Fibroblast of villous mesenchyme (primary cell): ENCODE measurements around the gene CHD6. TPM values are rescaled to one million over a fixed set of nuclear protein-coding genes. Genes with fewer than 3 reads are reported as not detected.

Source experiments
- DNase-seq: peaks from one replicate; pipeline ENCODE4 v3.0.0-alpha.2; 2010; ENCODE audit warnings: low read depth
- H3K4me3 ChIP-seq: 2 replicates; pipeline ENCODE4 v1.5.1; 2011; ENCODE audit warnings: low read depth, mild to moderate bottlenecking, low read length
- total RNA-seq: library from RNA; depleted of rRNA; stranded (reverse); fragments of >200 nt; gene quantifications from 2 replicates; pipeline ENCODE4 v1.2.3, GENCODE V29; 2012
- TF ChIP-seq, protein P1 (sequence below): IDR thresholded peaks from 2 replicates; pipeline ENCODE4 v1.5.1; 2012; ENCODE audit warnings: low read depth, mild to moderate bottlenecking, low read length; ENCODE audit not compliant: insufficient read depth

Gene CHD6
- total RNA-seq, 1 donor: 33.2 TPM

DNA sequence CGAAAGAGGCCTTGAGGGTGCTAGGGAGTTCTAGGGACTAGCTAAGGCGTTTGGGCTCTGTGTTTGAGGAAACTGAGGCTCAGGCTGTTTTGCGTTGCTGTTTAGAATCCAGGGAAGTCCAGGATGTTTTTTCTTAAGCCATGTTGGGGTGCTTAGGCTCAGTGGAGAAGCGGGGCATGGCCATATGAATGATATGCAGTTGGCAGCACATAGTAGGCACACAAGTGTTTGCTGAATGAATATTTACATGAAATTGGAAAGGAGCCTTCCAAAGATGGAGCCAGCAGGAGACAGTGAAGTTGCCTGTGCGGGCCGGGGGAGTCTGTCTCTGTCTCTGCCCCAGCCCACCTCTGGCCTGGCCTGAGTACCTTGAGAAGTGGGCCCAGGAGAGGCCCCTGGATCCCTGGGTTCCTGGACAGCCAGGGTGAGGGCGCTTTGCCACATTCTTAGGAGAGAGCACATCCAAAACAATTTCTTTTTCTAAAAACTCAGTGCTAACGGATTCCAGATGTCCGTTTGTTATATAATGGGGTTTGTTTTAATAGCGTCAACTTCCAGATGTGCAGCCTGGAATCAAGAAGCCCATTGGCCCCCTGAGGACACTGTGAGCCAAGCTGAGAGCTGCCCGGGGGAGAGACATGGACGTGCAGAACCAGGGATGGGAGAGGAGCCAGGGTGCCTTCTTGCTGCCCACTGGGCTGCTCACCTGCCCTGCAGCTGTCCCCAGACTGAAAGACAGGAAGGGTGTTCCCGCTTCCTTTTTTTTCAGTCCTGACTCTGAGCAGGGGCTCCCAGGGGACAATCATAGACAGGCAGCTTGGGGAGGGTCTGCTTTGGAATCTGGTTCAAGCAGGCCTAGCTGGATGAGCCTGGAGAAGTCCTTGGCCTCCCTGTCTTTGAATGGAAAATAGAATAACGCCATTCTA, 231.4 kb downstream of the CHD6 start:
- H3K4me3 ChIP-seq: no peak overlapping the region
- peak; percentile 61 for DNase-seq
- TF ChIP-seq, protein P1, sequence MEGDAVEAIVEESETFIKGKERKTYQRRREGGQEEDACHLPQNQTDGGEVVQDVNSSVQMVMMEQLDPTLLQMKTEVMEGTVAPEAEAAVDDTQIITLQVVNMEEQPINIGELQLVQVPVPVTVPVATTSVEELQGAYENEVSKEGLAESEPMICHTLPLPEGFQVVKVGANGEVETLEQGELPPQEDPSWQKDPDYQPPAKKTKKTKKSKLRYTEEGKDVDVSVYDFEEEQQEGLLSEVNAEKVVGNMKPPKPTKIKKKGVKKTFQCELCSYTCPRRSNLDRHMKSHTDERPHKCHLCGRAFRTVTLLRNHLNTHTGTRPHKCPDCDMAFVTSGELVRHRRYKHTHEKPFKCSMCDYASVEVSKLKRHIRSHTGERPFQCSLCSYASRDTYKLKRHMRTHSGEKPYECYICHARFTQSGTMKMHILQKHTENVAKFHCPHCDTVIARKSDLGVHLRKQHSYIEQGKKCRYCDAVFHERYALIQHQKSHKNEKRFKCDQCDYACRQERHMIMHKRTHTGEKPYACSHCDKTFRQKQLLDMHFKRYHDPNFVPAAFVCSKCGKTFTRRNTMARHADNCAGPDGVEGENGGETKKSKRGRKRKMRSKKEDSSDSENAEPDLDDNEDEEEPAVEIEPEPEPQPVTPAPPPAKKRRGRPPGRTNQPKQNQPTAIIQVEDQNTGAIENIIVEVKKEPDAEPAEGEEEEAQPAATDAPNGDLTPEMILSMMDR: no peak

DNA sequence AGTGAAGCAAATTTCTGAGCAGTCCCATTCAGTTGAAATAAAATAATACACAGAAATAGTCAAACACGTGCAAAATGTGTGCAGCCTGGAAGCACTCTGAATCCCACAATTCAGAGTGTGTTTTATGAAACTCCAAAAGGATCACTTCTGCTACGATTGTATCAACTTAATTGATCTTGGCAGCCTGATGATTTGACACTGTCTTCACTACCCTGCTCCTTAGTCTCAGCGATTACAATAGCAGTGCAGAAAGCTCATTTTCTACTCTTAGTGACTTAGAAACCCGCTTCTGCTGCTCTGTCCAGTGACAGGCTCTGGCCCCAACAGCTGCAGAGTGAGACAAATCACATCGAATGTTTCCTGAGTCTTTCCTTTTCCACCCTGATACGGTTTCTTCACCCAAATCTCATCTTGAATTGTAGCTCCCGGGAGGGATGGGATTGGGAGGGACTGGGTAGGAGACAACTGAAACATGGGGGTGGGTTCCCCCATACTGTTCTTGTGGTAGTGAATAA, 235.3 kb downstream of the CHD6 start:
- H3K4me3 ChIP-seq: no peak overlapping the region
- no peak for DNase-seq
- TF ChIP-seq, protein P1: no peak

DNA sequence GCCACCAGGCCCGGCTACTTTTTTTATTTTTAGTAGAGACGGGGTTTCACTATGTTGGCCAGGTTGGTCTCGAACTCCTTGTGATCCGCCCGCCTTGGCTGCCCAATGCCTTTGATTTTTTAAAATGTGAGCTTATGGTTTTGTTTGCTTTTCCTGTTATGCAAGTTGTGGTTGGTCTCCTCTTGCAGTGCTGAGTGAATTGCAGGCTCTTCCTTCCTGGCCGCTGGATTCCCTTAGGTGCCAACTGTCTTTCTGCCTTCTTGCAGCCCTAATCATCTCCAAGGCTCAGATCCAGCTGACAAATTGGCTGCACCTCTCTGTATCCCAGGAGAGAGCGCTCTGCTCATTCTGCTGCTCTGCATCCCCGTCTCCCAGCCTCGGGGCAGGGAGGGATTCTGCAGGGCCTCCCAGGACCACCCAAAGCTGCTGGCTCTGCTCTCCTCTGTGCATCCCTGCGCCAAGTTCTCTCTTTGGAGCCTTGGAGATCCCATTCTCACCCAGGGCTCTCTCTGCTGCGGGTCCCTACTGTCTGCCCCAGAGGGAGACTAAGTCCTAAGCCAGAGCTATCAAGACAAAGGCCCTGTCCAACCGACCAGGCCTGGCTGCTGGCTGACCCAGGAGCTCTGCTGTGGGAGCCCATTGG, 237.5 kb downstream of the CHD6 start:
- DNase-seq: no peak
- TF ChIP-seq, protein P1: no peak
- H3K4me3 ChIP-seq: no peak overlapping the region

DNA sequence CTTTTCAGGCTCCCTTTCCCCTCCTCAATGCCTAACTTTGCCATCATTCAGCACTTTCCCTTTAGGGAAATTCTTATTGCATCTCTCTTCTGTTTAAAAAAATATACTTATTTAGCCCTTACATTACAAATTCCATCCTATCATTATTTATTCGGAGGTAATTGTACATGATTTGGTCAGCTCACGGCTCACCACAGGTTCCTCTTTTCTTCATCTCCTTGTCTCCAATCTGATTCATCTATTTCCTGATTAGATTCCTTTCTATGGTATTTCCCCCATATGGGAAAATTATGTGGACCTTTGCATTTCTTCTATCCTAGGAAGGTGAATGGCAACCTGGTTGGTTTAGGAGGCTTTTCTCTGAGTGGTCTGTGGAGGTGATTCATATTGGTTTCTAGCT, 238.6 kb downstream of the CHD6 start:
- no peak overlapping the region for H3K4me3 ChIP-seq
- TF ChIP-seq, protein P1: no peak
- DNase-seq: no peak

DNA sequence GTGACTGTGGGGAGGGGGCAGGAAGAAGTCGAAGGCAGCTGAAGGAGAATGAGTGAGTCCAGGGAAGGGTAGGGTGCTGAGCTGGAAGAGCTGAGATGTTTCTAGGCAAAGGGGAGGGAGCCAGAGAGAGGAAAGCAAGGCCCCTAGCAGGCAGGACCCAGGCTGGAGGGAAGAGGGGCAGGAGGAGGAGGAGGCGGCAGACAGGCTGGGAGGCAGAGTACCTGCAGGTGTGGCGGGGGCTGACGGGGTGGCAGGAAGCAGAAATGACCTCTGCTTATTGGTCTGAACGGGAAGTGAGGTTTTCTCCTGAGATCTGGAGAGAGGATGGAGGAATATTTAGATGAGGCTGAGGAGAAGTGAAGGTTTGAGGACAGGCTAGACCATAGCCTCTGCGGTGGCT, 240.9 kb downstream of the CHD6 start:
- no peak overlapping the region for H3K4me3 ChIP-seq
- DNase-seq: no peak
- TF ChIP-seq, protein P1: no peak

DNA sequence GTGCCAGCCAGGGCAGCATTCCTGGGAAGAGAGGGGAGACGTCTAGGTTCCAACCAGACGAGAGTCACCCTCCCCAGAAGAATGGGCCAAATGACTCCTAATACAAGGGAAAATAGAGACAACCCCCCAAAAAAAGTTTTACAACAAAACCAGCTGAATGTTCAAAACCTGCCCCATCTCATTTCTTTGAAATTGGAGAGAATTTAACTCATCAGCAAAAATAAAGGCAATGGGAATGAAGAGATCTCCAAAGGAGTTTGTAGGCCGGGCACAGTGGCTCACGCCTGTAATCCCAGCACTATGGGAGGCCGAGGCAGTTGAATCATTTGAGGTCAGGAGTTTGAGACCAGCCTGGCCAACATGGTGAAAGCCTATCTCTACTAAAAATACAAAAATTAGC, 241.8 kb downstream of the CHD6 start:
- TF ChIP-seq, protein P1: no peak
- no peak overlapping the region for H3K4me3 ChIP-seq
- DNase-seq: no peak
